Glomerular visceral epithelial cell (primary cell): Measurements from ENCODE around the gene CTIF.
"Not testable (repeated sequence)": the region's sequence is repeated elsewhere in the genome, so short reads cannot be mapped to it uniquely, and the experiment has no call there.

Source experiments
- DNase-seq: peaks from one replicate; pipeline ENCODE4 v3.0.0-alpha.2; 2016; ENCODE audit errors: extremely low spot score

Gene CTIF

GRCh38 chr18:48641981-48642380 lies 103.2 kb downstream of the CTIF start:
- DNase-seq, result no peak

DNA sequence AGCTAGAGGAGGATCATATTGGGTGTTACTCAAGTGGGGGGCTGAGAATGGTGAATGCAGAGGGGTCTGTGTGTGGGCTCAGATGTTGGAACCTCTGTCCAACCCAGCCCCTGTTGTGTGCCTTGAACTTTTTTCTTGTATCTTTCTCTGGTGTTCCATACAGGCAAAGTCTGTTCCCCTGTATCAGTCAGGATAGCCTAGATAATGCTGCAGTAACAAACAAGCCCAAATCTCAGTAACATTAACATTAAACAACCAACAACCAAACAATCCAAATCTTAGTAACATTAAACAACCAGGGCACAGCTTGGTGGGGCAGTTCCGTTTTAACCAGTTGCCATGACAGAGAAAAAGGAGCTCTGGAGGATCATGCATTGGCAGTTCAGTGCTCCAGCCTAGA lies 103.7 kb downstream of the CTIF start:
- DNase-seq, result no peak

- no peak for DNase-seq
Observed at GRCh38 chr18:48643262-48643661, 104.4 kb downstream of the CTIF start.

DNA sequence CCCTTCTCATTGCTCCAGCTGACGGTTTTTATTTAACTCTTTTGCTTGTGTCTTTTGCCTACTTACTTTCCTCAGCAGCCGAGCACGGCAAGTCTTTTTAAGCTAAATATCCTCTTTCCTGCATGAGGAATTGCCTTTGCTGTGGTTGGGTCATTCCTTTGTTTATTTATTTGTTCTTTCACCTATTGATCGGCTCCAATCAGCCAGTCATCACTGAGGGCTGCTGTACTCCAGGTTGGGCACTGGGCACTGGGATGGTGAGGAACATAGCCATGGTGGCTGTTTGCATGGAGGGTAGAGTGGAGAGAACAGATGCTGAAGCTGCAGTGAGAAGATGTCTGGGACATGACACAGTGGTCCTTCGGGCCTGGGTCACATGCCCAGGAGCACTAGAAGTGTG lies 105.2 kb downstream of the CTIF start:
- no peak for DNase-seq

- no peak for DNase-seq
Observed at GRCh38 chr18:48645427-48646002, 106.7 kb downstream of the CTIF start.

DNA sequence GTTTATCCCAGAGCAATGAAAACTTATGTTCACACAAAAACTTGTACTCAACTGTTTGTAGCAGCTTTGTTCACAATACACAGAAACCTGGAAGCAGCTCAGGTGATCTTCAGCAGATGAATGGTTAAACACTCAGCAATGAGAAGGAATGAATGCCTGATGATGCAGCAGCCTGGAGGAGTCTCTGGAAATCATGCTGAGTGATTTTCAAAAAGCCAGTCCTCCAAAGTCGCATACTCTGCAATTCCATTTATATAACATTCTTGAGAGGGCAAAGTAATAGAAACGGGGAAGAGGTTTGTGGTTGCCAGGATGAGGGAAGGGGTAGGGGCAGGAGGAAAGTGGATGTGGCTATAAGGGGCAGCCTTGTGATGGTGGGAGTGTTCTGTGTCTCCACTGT lies 108.1 kb downstream of the CTIF start:
- no peak for DNase-seq

- no peak for DNase-seq
Observed at GRCh38 chr18:48649231-48649630, 110.4 kb downstream of the CTIF start.

GRCh38 chr18:48654591-48654990 lies 115.8 kb downstream of the CTIF start:
- not testable (repeated sequence) for DNase-seq

GRCh38 chr18:48655508-48655907 lies 116.7 kb downstream of the CTIF start:
- no peak for DNase-seq

DNA sequence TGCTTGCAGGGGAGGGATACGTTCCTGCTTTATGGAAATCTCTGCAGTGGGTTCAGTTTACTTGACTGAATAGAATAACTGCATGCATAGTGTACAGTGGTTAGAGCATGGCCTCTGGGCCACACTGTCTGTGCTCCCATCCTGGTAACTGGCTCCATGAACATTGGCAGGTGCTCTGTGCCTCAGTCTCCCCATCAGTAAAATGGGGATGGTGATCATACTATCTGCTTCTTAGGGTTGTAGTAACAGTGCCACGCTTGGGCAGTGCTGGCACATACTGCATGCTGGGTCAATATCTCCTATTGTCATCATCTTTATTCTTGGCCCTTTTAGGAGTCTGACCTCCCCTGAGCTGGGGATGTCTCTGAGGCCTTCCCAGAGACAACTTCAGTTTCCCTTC lies 117.3 kb downstream of the CTIF start:
- no peak for DNase-seq

- no peak for DNase-seq
Observed at GRCh38 chr18:48656582-48656981, 117.8 kb downstream of the CTIF start.

DNA sequence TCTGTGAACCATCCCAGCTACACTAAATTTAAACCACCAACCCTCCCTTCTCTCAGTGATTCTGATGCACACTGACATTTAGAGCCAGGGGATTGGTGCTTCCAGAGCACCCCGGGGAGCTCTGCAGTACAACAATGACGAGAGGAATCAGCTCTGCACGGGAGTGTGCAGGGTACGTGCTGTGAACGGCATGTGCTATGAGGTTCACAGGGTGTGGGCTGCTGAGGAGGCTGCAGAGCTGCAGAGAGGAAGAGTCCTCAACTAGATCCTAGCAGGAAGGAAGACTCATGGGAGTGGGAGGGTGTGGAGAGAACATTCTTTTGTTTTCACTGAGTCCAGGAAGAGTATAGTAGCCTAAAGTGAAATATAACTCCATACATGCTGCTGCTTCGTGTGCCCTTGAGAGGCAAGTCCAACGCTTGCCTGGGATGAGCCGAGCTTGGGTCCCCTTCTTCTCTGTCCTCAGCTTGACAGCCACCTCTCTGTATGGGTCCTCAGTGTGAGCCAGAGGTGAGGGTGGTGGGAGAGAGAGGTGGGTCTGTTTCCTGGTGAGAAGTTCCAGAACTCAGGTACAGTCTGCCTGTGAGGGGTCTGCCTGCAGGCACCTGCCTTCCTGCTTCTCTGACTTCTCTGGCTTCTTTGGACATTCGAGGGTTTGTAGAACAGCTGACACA lies 118.8 kb downstream of the CTIF start:
- DNase-seq, result no peak

- DNase-seq, result no peak
Observed at GRCh38 chr18:48658721-48659120, 119.9 kb downstream of the CTIF start.

DNA sequence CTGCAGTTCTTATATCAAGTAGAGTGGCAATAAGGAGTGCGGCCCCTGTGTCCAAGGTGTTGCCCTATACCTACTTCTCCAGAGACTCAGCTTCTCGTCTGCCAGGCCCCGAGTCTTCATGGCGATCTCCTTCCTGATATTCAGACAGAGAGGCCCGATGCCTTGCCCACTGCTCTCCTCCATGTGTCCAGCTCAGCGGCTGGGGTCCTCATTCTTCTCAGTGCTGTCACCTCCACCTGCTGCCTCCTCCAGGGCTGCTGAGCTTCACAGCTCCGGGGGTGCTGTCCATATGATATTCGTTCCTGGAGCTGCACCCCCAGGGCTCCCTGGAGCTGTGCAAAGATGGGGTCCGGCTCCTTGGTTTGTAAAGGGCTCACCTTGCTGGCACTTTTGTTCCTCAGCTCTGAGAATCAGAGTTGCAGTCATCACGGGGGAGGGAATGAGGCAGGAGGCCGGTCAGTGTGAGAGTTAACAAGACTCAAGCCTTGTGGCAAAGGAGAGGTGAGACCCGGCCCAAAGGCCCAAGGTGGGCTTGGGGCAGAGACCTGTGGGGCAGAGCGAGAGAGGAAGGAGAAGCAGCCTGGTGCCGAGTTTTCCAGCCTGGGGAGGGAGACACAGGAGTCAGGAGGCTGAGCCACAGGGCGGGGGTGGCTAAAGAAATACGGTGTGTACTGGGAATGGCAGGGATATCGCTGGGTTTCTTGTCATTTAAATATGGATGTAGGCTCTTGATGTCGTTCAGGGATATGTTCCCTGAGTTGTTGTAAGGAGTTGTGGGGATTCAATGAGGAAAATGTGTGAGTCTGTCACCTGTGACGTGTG lies 120.6 kb downstream of the CTIF start:
- no peak for DNase-seq

DNA sequence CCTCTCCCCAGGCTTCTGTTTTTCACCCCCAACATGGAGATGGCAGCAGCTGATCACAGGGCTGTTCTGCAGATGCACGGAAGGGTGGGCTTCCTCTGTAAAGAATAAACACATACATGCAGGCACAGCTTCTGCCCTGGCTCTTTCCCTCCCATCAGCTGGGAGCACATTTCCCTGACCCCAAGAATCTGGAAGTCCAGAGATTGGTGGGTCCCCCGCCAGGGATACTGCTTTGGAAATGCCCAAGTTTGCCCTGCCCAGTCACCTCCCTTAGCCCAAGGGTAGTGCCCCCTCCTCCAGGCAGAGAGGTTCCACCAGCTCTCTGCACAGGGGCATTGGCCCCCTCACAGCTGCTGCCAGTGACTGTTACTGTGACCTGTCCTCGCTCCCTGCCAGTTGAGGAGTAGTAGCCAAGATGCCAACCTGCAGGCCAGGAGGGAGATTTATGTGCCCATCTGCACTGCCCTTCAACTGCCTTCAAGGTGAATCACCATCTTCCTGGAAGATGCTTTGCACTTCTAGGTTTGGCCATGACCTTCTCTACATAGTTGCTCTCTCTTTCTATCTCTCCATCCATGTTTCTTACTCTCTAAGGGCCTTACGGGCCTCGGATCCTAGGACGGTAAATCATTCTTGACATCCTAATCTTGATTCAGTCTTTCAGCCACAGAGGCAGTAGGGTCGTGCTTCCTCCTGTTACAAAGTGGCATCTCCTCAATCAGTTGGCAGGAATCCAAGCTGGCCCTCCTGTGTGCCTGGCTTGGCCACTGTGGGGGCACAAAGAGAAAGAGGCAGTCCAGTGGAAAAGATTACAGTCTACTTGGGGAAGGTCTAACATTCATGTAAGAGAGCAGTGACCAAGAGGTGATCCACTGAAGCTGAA lies 121.8 kb downstream of the CTIF start:
- DNase-seq, result no peak

DNA sequence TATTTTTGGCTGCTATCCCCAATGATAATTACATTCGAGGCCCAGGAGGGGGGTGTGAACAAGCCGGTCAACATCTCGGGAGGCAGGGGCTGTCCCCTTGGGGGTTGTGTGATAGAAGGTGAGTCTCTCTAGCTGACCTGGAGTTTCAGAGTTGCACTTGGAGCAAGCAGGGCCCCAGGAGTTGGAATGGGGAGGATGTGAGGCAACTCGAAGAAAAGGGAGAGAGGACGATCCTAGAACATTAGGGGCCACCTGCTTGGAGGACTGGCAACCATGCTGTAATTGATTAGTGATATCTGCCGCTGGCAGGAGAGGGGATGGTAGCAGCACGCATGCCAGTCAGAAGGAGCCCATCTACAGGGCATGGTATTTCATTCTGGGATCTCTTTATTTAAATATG lies 122.6 kb downstream of the CTIF start:
- DNase-seq, result no peak

GRCh38 chr18:48662011-48662661 lies 123.3 kb downstream of the CTIF start:
- peak; percentile 44 for DNase-seq

DNA sequence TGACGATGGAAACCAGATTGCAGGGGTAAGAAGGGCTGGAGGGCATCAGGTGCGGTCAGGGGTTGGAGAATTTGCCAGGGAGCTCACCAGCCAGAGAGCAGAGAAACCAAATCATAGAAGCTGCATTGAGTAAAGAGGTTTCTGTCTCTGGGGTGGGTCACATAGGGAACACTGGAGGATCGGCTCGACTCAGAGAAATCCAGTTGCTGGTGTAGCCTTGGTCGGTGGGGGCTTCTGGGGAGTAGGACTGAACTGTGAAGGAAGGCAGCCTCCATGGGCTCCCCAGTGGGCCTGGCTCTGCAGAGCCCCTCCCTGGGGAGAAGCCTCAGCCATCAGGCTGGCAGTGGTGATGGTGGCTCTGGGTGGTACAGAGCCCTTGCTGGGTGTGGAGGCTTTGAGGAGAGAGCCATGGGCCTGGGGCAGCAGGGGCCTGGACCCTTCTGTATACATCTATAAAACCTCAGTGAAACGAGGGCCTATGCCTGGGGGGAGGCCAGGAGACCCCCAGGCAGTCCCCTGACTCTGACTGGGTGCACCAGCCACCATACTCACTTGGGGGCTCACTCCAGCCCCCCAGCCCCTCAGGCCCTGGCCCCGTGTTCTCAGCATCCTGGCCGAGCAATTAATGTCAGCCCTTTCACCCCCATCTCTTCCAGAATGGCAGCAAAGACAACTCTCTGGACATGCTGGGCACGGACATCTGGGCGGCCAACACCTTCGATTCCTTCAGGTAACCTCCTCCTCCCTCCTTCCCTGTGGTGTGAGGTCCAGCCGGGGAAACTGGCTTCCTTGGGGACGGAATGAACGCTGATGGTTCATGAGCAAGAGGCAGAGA lies 124.5 kb downstream of the CTIF start:
- DNase-seq, result no peak

DNA sequence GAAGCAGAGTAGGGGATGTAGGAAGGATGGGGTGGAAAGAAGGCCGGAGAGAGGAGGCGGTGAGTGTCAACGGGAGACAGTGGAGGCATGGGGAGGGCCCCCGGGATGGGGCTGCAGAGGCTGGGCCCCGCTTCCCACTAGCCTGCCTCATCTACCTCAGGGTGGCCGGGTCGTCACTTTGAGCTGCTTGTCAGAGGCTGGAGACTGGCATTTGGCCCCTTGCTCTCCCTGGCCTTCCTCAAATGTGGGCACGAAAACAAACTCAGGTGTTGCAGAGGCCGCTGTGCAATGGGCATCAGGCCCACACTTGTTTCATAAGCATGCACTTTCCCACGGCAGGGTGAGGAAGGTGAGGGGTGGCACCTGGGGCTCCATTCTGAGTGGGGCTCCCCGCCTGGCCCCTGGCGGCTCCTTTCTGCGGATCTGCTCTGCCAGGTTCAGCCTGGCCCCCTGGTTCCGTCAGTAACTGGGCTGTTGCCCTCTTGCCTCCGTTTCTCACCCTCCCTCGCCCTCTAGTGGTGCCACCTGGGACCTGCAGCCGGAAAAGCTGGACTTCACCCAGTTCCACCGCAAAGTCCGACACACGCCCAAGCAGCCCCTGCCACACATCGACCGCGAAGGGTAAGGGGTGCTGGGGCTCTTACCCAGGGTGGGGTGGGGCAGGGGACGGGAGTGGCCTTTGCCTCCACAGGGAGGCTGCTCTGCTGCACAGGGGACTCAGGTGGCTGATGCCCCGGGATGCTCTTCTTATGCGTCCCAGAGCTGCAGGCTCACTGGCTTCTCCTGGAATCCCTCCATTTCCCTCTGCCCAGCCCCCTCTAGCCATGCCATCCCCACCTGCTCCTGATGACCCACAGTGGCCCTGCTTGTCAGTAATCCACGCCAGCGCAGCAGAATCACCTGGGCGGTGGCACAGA lies 125.4 kb downstream of the CTIF start:
- DNase-seq, result peak; percentile 49

GRCh38 chr18:48665654-48666053 lies 126.8 kb downstream of the CTIF start:
- no peak for DNase-seq
